GM12878 (cell line): Measurements from ENCODE around the gene KRTAP17-1. TPM values are rescaled to one million over a fixed set of nuclear protein-coding genes. Genes with fewer than 3 reads are reported as not detected.

ENCODE experiments used
- CEBPZ ChIP-seq: fragments of 150-350 bp; IDR thresholded peaks from 2 replicates; pipeline ENCODE4 v1.6.1; 2016; ENCODE audit warnings: low read depth, low read length
- EED ChIP-seq: sonication (generic); IDR thresholded peaks from 2 replicates; pipeline ENCODE4 v1.6.1; 2016; ENCODE audit warnings: antibody characterized with exemption, low read depth
- EGR1 ChIP-seq, 2 experiments: IDR thresholded peaks; 1 replicate in 1 of 2; 2 replicates in 1 of 2; pipeline ENCODE4 v1.6.1; 2011 to 2012; ENCODE audit warnings: low read depth in 2 of 2, low read length in 2 of 2, borderline replicate concordance in 1 of 2, mild to moderate bottlenecking in 1 of 2, moderate library complexity in 1 of 2
- LARP7 ChIP-seq: fragments of 450-650 bp; IDR thresholded peaks from 2 replicates; pipeline ENCODE4 v1.6.1; 2017; ENCODE audit warnings: mild to moderate bottlenecking
- PAX8 ChIP-seq: fragments of 450-650 bp; IDR thresholded peaks from 2 replicates; pipeline ENCODE4 v1.6.1; 2017; ENCODE audit warnings: mild to moderate bottlenecking, moderate library complexity
- PKNOX1 ChIP-seq: fragments of 450-650 bp; IDR thresholded peaks from 2 replicates; pipeline ENCODE4 v1.6.1; 2016; ENCODE audit warnings: mild to moderate bottlenecking
- RUNX3 ChIP-seq: IDR thresholded peaks from 2 replicates; pipeline ENCODE4 v1.6.1; 2012; ENCODE audit warnings: low read length, inconsistent platforms
- polyA plus RNA-seq, 11 experiments: library from polyadenylated mRNA; depleted of rRNA in 4 of 11; unstranded in 6 of 11; stranded (reverse) in 5 of 11; fragments of >200 nt; fragmentation: Nextera tagmentation in 4 of 11; fragmentation: Illumina TruSeq in 1 of 11; extraction: Ambion mirVana in 4 of 11; extraction: Trizol in 1 of 11; gene quantifications; 1 replicate in 1 of 11; 2 replicates in 10 of 11; pipeline versions ENCODE4 v1.2.1 to v1.2.3, GENCODE V29; 2011 to 2016; ENCODE audit warnings: inconsistent platforms in 2 of 11, missing spikeins in 2 of 11, low read depth in 1 of 11
- total RNA-seq, 4 experiments: library from RNA; depleted of rRNA in 3 of 4; stranded (reverse); fragments of >200 nt in 3 of 4; fragmentation: Illumina TruSeq in 1 of 4; extraction: Trizol in 1 of 4; gene quantifications; 2 replicates each; pipeline versions ENCODE4 v1.2.1 to v1.2.3, GENCODE V29; 2013 to 2021
- TF ChIP-seq, protein P1 (sequence below): fragments of 450-650 bp; IDR thresholded peaks from 2 replicates; pipeline ENCODE4 v1.6.1; 2018; ENCODE audit warnings: mild to moderate bottlenecking, low read depth, moderate library complexity; ENCODE audit not compliant: partially characterized antibody

KRTAP17-1 gene
- total and polyA plus RNA-seq, 10 of the 15 experiments (the other 5 are each of a cell fraction or from before 2014, with no cell fraction given), result 0.16 to 5.7 (median 0.17) TPM; not detected in 7

DNA sequence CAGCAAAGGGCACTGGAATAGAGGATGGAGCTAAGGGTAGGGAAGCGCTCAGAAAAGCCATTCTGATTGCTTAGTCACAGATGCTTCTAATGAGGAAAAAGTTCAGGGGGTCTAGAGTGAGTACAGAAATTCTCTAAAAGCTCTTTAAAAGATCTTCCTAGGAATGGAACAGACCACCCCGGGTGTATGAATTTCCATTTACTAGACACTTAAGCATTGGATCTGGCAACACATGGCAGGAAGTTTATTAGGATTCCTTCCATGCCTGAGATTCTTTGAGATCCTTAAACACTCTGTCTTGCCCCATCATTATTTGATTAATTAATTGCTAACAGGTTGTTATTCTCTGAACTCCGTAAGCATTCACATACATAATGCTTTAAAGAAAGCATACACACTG, 31.5 kb downstream of the KRTAP17-1 start (continued):
- TF ChIP-seq, protein P1, sequence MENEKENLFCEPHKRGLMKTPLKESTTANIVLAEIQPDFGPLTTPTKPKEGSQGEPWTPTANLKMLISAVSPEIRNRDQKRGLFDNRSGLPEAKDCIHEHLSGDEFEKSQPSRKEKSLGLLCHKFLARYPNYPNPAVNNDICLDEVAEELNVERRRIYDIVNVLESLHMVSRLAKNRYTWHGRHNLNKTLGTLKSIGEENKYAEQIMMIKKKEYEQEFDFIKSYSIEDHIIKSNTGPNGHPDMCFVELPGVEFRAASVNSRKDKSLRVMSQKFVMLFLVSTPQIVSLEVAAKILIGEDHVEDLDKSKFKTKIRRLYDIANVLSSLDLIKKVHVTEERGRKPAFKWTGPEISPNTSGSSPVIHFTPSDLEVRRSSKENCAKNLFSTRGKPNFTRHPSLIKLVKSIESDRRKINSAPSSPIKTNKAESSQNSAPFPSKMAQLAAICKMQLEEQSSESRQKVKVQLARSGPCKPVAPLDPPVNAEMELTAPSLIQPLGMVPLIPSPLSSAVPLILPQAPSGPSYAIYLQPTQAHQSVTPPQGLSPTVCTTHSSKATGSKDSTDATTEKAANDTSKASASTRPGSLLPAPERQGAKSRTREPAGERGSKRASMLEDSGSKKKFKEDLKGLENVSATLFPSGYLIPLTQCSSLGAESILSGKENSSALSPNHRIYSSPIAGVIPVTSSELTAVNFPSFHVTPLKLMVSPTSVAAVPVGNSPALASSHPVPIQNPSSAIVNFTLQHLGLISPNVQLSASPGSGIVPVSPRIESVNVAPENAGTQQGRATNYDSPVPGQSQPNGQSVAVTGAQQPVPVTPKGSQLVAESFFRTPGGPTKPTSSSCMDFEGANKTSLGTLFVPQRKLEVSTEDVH, result no peak
- TF ChIP-seq EGR1 (IDR thresholded peaks at IDR 0.05; ENCODE audit: borderline replicate concordance in 1 of 2, low read depth in 2 of 2, low read length in 2 of 2) (no peak), RUNX3 (no peak), PAX8 (no peak), EED (no peak), PKNOX1 (no peak), LARP7 (no peak), CEBPZ (no peak)
